Neural progenitor cell (in vitro differentiated cells): ENCODE results near the gene PNKP. TPM values are rescaled to one million over a fixed set of nuclear protein-coding genes. Genes with fewer than 3 reads are reported as not detected.

Experiments
- DNase-seq: peaks from one replicate; pipeline ENCODE4 v3.0.0-alpha.2; 2016; ENCODE audit warnings: low spot score
- H2AFZ ChIP-seq: fragments of 200-600 bp; sonication (generic); replicated peaks from 2 replicates; pipeline ENCODE4 v1.6.1; 2016; ENCODE audit warnings: antibody characterized with exemption
- H3F3A ChIP-seq: fragments of 200-600 bp; sonication (generic); 2 replicates; pipeline ENCODE4 v1.6.1; 2016; ENCODE audit warnings: antibody characterized with exemption, low read depth
- H3K27ac ChIP-seq: fragments of 200-600 bp; sonication (generic); 2 replicates; pipeline ENCODE4 v1.5.1; 2016; ENCODE audit warnings: mild to moderate bottlenecking
- H3K27me3 ChIP-seq: fragments of 200-600 bp; sonication (generic); 2 replicates; pipeline ENCODE4 v1.6.1; 2016; ENCODE audit warnings: mild to moderate bottlenecking, moderate library complexity
- H3K36me3 ChIP-seq: fragments of 200-600 bp; sonication (generic); 2 replicates; pipeline ENCODE4 v1.5.1; 2016
- H3K4me1 ChIP-seq: fragments of 200-600 bp; sonication (generic); 2 replicates; pipeline ENCODE4 v1.6.1; 2016; ENCODE audit warnings: mixed run types
- H3K4me2 ChIP-seq: fragments of 200-600 bp; sonication (generic); 2 replicates; pipeline ENCODE4 v1.6.1; 2016
- H3K4me3 ChIP-seq: fragments of 200-600 bp; sonication (generic); 2 replicates; pipeline ENCODE4 v1.5.1; 2016
- H3K79me2 ChIP-seq: fragments of 200-600 bp; sonication (generic); 2 replicates; pipeline ENCODE4 v1.6.1; 2016; ENCODE audit warnings: low read depth
- H3K9ac ChIP-seq: fragments of 200-600 bp; sonication (generic); 2 replicates; pipeline ENCODE4 v1.6.1; 2016
- H3K9me3 ChIP-seq: fragments of 200-600 bp; sonication (generic); 2 replicates; pipeline ENCODE4 v1.5.1; 2016; ENCODE audit warnings: low read depth
- H4K20me1 ChIP-seq: fragments of 200-600 bp; sonication (generic); 2 replicates; pipeline ENCODE4 v1.6.1; 2016; ENCODE audit warnings: low read depth
- H3K27ac Mint-ChIP-seq: 3 replicates; pipeline ENCODE4 v1.8.0; 2021; ENCODE audit warnings: mixed read lengths
- H3K27me3 Mint-ChIP-seq: 2 replicates; pipeline ENCODE4 v1.8.0; 2022; ENCODE audit warnings: low read depth, mild to moderate bottlenecking, inconsistent platforms, moderate library complexity, mixed read lengths; ENCODE audit not compliant: insufficient read depth
- H3K36me3 Mint-ChIP-seq: 3 replicates; pipeline ENCODE4 v1.8.0; 2021; ENCODE audit warnings: mixed read lengths
- H3K4me1 Mint-ChIP-seq: 3 replicates; pipeline ENCODE4 v1.8.0; 2021; ENCODE audit warnings: mixed read lengths
- H3K4me3 Mint-ChIP-seq: 3 replicates; pipeline ENCODE4 v1.8.0; 2021; ENCODE audit warnings: mild to moderate bottlenecking, moderate library complexity, mixed read lengths
- H3K9me3 Mint-ChIP-seq: 3 replicates; pipeline ENCODE4 v1.8.0; 2020; ENCODE audit warnings: mixed read lengths
- CTCF ChIP-seq: fragments of 200-600 bp; sonication (generic); IDR thresholded peaks from 2 replicates; pipeline ENCODE4 v1.5.1; 2017; ENCODE audit warnings: antibody characterized with exemption, mild to moderate bottlenecking
- EZH2 ChIP-seq: fragments of 200-600 bp; sonication (generic); IDR thresholded peaks from 2 replicates; pipeline ENCODE4 v1.6.1; 2017; ENCODE audit warnings: antibody characterized with exemption, mild to moderate bottlenecking, moderate library complexity
- EZH2phosphoT487 ChIP-seq: fragments of 200-600 bp; sonication (generic); IDR thresholded peaks from 2 replicates; pipeline ENCODE4 v1.6.1; 2017; ENCODE audit warnings: antibody characterized with exemption
- total RNA-seq: library from RNA; depleted of rRNA; stranded (reverse); fragments of >200 nt; gene quantifications from 2 replicates; pipeline ENCODE4 v1.2.3, GENCODE V29; 2015; ENCODE audit warnings: low replicate concordance

PNKP gene
- total RNA-seq, 1 donor from 2014 or later: 41.1 TPM

- H3K36me3 ChIP-seq: peaks cover 4% of the 10 kb centered on the region
- Mint-ChIP-seq H3K36me3 (peaks cover 33% of the 10 kb centered on the region), H3K27me3 (peaks cover 2% of the 10 kb centered on the region)
These were observed 13.8 kb upstream of the PNKP start for GRCh38 chr19:49881186-49881585.

GRCh38 chr19:49880162-49880869 lies 12.9 kb upstream of the PNKP start:
- Mint-ChIP-seq H3K27me3 (peaks cover 2% of the 10 kb centered on the region), H3K4me1 (peaks cover 16% of the 10 kb centered on the region), H3K27ac (no peak overlapping the region), H3K36me3 (peaks cover 31% of the 10 kb centered on the region), H3K9me3 (no peaks in the 10 kb centered on the region), H3K4me3 (no peak overlapping the region)
- no peak for DNase-seq
- Histone ChIP-seq H3K27ac (no peak overlapping the region), H3K4me1 (peaks cover 10% of the 10 kb centered on the region), H3K9ac (no peak overlapping the region), H3F3A (peaks cover 6% of the 10 kb centered on the region), H3K79me2 (peaks cover 19% of the 10 kb centered on the region), H3K36me3 (peaks cover 4% of the 10 kb centered on the region), H3K27me3 (no peaks in the 10 kb centered on the region), H2AFZ (no peak overlapping the region), H4K20me1 (peaks cover 18% of the 10 kb centered on the region), H3K4me2 (no peak overlapping the region), H3K9me3 (no peaks in the 10 kb centered on the region), H3K4me3 (no peak overlapping the region)
- TF ChIP-seq EZH2 (no peak), EZH2phosphoT487 (no peak), CTCF (no peak)

More at GRCh38 chr19:49881186-49881585, 13.8 kb upstream of the PNKP start:
- Histone ChIP-seq H3K27ac (no peak overlapping the region), H3K9ac (no peak overlapping the region), H3F3A (peaks cover 5% of the 10 kb centered on the region), H3K27me3 (no peaks in the 10 kb centered on the region), H3K4me3 (no peak overlapping the region), H4K20me1 (peaks cover 18% of the 10 kb centered on the region), H3K79me2 (peaks cover 13% of the 10 kb centered on the region), H3K4me1 (peaks cover 5% of the 10 kb centered on the region), H3K4me2 (no peak overlapping the region), H3K9me3 (no peaks in the 10 kb centered on the region), H2AFZ (no peak overlapping the region)
- DNase-seq: no peak
- H3K9me3 Mint-ChIP-seq: no peaks in the 10 kb centered on the region
- no peak overlapping the region for H3K27ac Mint-ChIP-seq
- TF ChIP-seq CTCF: no peak
- TF ChIP-seq EZH2: no peak
- H3K4me1 Mint-ChIP-seq: peaks cover 14% of the 10 kb centered on the region
- H3K4me3 Mint-ChIP-seq: no peak overlapping the region

GRCh38 chr19:49879243-49879963 lies 12.0 kb upstream of the PNKP start:
- H3K4me1 Mint-ChIP-seq: peaks cover 20% of the 10 kb centered on the region
- no peak overlapping the region for H3K27ac ChIP-seq

More at GRCh38 chr19:49879243-49879963, 12.0 kb upstream of the PNKP start:
- no peaks in the 10 kb centered on the region for H3K27me3 ChIP-seq
- peak overlapping the region; percentile 76 for H3K4me2 ChIP-seq
- H3F3A ChIP-seq: peaks cover 6% of the 10 kb centered on the region
- H3K9me3 Mint-ChIP-seq: no peaks in the 10 kb centered on the region
- H3K79me2 ChIP-seq: peaks cover 28% of the 10 kb centered on the region
- H3K4me3 ChIP-seq: no peak overlapping the region
- H3K9me3 ChIP-seq: no peaks in the 10 kb centered on the region
- no peak overlapping the region for H2AFZ ChIP-seq
- no peak overlapping the region for H3K9ac ChIP-seq
- H4K20me1 ChIP-seq: peaks cover 18% of the 10 kb centered on the region
- peaks cover 10% of the 10 kb centered on the region for H3K4me1 ChIP-seq
- H3K36me3 Mint-ChIP-seq: peaks cover 25% of the 10 kb centered on the region
- peaks cover 4% of the 10 kb centered on the region for H3K36me3 ChIP-seq
- peaks cover 2% of the 10 kb centered on the region for H3K27me3 Mint-ChIP-seq
- no peak overlapping the region for H3K27ac Mint-ChIP-seq
- no peak for DNase-seq
- no peak for TF ChIP-seq CTCF
- TF ChIP-seq EZH2phosphoT487: no peak
- TF ChIP-seq EZH2: no peak
- no peak overlapping the region for H3K4me3 Mint-ChIP-seq
